NCI-H1930 (cell line): ENCODE results near the gene KDM4C.
"Not testable (repeated sequence)": the region's sequence is repeated elsewhere in the genome, so short reads cannot be mapped to it uniquely, and the experiment has no call there.

ENCODE experiments used
- DNase-seq, 2 experiments: peaks; one replicate each; lab custom pipeline; 2025; lab: John Stamatoyannopoulos, UW

Gene KDM4C

DNA sequence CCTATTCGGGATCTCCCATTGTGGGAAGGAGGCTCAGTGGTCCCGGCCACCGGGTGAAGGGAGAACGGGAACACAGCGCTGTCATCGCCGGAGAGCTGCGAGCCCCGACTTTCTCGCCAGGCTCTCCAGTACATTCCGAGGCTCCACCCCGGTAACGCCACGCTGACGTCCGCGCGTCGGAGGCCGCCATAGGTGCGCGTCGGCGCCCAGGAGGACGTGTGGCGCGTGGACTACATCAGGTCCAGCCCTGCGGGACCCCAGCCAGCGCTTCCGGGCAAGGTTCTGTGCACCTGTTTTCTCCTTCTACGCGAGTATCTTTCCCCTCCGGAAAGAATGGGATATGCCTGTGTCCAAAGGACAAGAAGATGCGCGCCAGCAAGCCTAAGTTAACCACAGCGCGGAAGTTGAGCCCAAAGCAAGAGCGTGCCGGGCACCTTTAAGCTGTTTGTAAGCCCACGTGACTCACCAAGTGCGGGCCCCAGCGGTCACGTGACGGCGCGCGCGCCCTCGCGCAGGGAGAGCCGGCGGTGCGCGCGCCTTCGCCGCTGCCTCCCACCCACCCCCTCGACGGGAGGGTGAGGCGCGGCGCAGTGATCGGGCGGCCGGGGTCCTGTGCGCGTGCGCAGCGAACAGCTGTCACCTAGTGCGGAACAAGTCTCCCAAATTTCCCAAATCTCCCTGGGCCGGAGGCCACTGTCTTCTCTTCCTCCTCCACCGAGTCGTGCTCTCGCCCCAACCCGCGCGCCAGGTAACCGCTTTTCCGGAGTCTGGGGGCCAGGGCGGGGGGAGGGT, at the start of gene KDM4C:
TSS of gene KDM4C (plus strand) at position 518 of the 792 bp plus-strand sequence. CDS start 35,016 bp downstream, outside the sequence.
- peak; percentile 96 to 99 for DNase-seq

DNA sequence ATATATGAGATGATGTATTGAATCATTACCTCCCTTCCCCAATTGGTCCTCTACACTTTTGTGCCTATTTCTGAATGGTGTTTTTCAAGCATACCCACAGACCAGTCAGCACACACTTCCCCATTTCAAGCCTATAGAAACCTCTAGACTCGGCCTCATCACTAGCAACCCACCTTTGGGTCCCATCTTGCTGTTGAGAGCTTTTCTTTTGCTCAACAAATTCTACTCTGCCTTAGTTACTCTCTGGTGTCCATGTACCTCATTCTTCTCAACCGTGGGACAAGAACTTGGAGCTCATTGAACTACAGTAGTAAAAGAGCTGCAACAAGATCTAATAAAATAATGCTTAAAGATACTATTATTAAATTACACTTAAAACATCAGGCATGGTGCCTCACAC, 49.0 kb upstream of the KDM4C start:
- no peak for DNase-seq

DNA sequence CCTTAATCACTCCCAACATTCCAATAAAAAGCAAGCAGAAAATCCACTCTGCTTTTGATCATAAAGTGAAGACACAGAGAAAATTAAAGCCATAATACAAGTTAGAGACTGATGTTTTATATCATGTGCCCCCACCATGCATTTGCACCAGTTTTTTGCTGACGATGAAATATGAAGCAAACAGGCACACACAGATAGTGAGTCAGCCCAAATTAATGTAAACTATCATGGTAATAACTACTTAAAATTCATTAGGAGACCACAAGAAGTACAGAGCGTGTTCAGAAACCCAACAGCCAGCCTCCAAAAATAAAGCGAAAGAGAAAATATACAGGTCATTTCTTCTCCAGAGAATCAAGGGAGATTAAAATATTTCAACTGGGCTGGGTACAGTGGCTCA, 46.4 kb upstream of the KDM4C start:
- DNase-seq: no peak

- no peak for DNase-seq
Observed at GRCh38 chr9:6712041-6712440, 45.7 kb upstream of the KDM4C start.

DNA sequence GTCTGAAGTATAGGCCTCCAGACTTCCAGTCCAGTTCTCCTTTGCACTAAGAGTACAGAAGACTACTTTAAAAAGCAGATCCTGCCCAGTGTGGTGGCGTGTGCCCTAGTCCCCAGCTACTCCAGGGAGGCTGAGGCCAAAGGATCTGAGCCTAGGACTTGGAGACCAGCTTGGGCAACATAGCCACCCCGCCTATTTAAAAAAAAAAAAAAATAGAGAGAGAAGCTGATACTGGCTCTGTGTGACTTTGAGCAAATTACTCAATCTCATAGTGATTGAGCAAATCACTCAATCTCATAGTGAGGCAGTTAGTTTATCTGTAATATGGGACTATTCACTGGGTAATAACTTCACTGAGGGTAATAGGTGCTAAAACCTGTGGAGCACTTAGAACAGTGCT, 43.6 kb upstream of the KDM4C start:
- DNase-seq: no peak

DNA sequence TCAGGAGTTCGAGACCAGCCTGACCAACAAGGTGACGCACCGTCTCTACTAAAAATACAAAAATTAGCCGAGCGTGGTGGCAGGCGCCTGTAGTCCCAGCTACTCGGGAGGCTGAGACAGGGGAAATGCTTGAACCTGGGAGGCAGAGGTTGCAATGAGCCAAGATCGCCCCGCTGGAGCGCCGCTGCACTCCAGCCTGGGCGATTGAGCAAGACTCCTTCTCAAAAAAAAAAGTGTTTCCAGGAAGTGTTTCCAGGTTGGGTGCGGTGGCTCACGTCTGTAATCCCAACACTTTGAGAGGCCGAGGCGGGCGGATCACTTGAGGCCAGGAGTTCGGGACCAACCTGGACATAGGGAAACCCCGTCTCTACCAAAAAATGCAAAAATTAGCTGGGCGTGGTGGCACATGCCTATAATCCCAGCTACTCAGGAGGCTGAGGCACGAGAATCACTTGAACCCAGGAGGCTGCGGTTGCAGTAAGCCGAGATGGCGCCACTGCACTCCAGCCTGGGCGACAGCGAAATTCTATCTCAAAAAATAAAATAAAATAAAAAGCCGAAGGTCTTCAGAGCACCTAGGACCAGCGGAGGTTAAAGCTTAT, 42.5 kb upstream of the KDM4C start:
- not testable (repeated sequence) for DNase-seq

GRCh38 chr9:6715755-6716643, 41.8 kb upstream of the KDM4C start:
- peak; percentile 66 to 76 for DNase-seq

DNA sequence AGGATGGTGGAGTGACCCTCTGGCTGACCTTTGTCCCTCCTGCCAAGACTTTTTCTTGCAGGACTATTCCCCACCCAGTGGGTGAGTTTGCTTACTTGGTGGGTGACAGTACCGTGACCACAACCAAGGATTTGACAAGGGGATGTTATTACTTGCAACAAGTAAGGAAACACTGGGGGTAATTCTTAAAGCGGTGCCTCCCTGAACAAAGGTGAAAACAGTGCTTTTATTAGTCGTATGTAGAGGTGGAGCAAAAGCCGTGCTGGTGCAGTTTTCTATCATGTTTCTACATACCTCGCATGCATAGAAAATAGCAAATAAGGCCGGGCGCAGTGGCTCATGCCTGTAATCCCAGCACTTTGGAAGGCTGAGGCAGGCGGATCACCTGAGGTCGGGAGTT, 41.0 kb upstream of the KDM4C start:
- no peak for DNase-seq

GRCh38 chr9:6723881-6724420, 33.8 kb upstream of the KDM4C start:
- no peak for DNase-seq

DNA sequence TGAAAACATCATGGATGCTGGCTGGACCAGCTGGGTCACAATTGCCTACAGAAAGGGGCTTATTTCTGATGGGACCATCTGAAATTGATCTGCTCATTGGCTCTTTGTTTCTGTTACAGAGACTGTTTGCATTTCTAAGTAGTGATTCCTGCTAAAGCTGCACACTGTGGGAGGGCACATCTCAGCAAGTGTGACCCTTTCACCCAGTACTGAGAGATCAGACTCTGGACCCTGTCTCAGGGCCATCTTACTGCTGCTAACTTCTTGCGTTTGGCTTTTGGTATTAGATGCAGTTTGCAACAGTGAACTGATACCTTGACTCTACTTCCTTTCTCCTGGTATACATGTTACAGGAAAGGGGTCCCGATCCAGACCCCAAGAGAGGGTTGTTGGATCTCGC, 24.5 kb upstream of the KDM4C start:
- DNase-seq: no peak

- no peak for DNase-seq
Observed at GRCh38 chr9:6733831-6734230, 23.9 kb upstream of the KDM4C start.

- DNase-seq: no peak
Observed at GRCh38 chr9:6735422-6735821, 22.4 kb upstream of the KDM4C start.

GRCh38 chr9:6739218-6739617, 18.6 kb upstream of the KDM4C start:
- DNase-seq: no peak

DNA sequence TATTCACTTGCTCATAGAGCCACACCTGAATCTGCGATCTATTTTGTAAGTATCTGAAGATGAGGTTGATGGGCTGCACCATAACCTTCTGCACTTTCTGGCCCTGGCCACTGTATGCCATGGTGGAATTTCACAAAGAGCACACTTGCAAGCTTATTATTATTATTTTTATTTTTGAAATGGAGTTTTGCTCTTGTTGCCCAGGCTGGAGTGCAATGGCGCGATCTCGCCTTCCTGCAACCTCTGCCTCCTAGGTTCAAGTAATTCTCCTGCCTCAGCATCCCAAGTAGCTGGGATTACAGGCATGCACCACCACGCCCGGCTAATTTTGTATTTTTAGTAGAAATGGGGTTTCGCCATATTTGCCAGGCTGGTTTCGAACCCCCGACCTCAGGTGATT, 8.9 kb upstream of the KDM4C start:
- DNase-seq: not testable (repeated sequence)

- not testable (repeated sequence) for DNase-seq
Observed at GRCh38 chr9:6754861-6755260, 2.9 kb upstream of the KDM4C start.

DNA sequence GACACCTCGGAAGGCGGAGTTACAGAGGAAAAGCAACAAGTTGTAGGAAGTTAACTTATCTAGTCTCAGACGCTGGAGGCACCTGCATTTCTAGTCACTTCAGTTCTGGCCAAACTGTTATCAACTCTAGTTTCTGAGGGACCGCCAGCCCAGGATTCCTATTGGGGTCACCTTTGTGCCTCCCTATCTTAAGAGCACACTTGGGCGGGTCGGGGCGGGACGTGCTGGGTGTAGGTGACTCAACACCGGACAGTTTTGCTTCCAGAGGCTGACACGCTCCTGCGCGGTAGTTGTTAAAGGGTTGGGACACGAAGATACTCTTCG, 679 bp upstream of the KDM4C start:
- DNase-seq: peak in 1 of 2 experiments; percentile 76

GRCh38 chr9:6758248-6758497, 400 bp downstream of the KDM4C start:
- DNase-seq: no peak

DNA sequence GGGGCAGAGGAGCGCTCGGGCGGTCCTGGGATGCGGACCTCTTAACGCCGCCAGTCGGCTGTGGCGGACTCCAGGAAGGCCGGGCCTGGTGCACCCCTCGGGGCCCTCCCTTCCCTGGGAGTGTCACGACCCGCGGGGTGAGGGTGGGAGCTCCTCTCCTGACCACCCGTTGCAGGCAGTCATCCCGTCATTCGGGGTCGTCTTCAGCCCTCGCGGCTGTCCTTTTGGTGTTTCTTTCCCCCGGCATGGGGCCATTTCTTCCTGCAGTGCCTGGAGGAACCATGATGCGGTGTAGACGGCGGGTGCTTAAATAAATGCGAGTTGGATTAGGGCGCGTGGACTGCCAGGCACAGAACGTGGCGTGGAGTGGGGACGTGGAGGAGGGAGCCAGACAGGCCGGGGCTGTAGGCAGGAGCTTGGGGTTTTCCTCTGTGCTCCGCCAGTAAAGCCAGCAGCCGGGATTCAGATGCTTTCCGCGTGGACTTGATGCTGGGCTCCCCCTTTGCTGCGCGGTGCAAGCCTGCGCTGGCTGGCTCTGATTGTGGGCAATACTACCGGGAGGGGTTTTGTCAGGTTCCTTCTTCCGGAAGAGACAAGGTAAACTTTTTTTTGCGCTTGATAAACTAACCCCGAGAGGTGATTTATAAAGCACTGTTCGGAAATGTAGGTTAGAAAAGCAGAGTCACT, 868 bp downstream of the KDM4C start:
- peak in 1 of 2 experiments; percentile 44 for DNase-seq

- no peak for DNase-seq
Observed at GRCh38 chr9:6759185-6759977, 1.6 kb downstream of the KDM4C start.

- DNase-seq: no peak
Observed at GRCh38 chr9:6761306-6761705, 3.5 kb downstream of the KDM4C start.

DNA sequence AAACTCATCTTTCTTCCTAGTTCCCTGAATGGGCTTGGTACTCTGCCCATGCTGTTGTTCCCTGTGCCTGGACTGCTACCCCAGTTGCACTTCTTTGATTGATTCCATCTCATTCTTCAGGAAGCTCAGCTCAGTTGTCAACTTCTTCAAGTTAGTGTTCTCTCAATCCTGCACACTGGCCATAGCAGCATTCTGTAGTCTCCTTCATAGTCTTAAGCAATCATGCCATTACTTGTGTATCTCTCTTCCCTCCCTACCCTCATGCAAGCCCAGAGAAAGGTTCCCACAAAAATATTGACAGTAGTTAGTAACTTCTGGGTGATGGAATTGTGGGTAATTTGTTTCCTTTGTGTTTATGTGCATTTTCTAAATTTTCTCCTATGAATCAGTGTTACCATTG, 5.5 kb downstream of the KDM4C start:
- no peak for DNase-seq
